HUES6 (cell line): ENCODE measurements around the gene ADGRL1.
"Not testable (repeated sequence)": the region's sequence is repeated elsewhere in the genome, so short reads cannot be mapped to it uniquely, and the experiment has no call there.

Experiments used
- H3K27ac ChIP-seq: 2 replicates; pipeline ENCODE4 v1.7.0; 2013; ENCODE audit warnings: low read depth, mild to moderate bottlenecking, low read length, inconsistent platforms
- H3K27me3 ChIP-seq: 2 replicates; pipeline ENCODE4 v1.6.1; 2013; ENCODE audit warnings: low read length; ENCODE audit not compliant: control insufficient read depth, insufficient read depth
- H3K36me3 ChIP-seq: 2 replicates; pipeline ENCODE4 v1.6.1; 2013; ENCODE audit warnings: low read length; ENCODE audit not compliant: control insufficient read depth, insufficient read depth
- H3K4me1 ChIP-seq: 2 replicates; pipeline ENCODE4 v1.6.1; 2013; ENCODE audit warnings: low read length; ENCODE audit not compliant: control insufficient read depth, insufficient read depth
- H3K4me3 ChIP-seq: 2 replicates; pipeline ENCODE4 v1.5.1; 2013; ENCODE audit warnings: low read depth, low read length
- H3K9ac ChIP-seq: one replicate; pipeline ENCODE4 v1.6.1; 2013; ENCODE audit warnings: mild to moderate bottlenecking, low read length
- H3K9me3 ChIP-seq: 2 replicates; pipeline ENCODE4 v1.6.1; 2013; ENCODE audit warnings: low read depth, low read length; ENCODE audit not compliant: control insufficient read depth, insufficient read depth

The ADGRL1 gene

GRCh38 chr19:14201481-14201880 is 4.5 kb downstream of the ADGRL1 start:
- not testable (repeated sequence) for H3K9me3 ChIP-seq, H3K27me3 ChIP-seq, H3K36me3 ChIP-seq, H3K4me3 ChIP-seq, H3K9ac ChIP-seq, H3K27ac ChIP-seq
- peaks cover 12% of the 10 kb centered on the region; the same call in 1 of the 2 replicates for H3K4me1 ChIP-seq

- peaks cover 12% of the 10 kb centered on the region; the same call in 1 of the 2 replicates for H3K4me1 ChIP-seq
- not testable (repeated sequence) for H3K27ac ChIP-seq, H3K9ac ChIP-seq, H3K27me3 ChIP-seq, H3K9me3 ChIP-seq, H3K36me3 ChIP-seq, H3K4me3 ChIP-seq
Observed at GRCh38 chr19:14200147-14200841, 5.7 kb downstream of the ADGRL1 start.

- no peaks in the 10 kb centered on the region for H3K9me3 ChIP-seq
- no peak overlapping the region for H3K9ac ChIP-seq
- H3K27me3 ChIP-seq = no peaks in the 10 kb centered on the region
- H3K4me1 ChIP-seq = peaks cover 7% of the 10 kb centered on the region; the same call in 1 of the 2 replicates
- no peak overlapping the region for H3K4me3 ChIP-seq
- no peak overlapping the region for H3K27ac ChIP-seq
- no peaks in the 10 kb centered on the region for H3K36me3 ChIP-seq
Observed at GRCh38 chr19:14198384-14199376, 7.3 kb downstream of the ADGRL1 start.

- H3K9me3 ChIP-seq = no peaks in the 10 kb centered on the region
- no peaks in the 10 kb centered on the region for H3K27me3 ChIP-seq
- H3K27ac ChIP-seq = no peak overlapping the region
- H3K9ac ChIP-seq = no peak overlapping the region
- 0 out of 2 replicates have a peak, but pooled peaks cover 6% of the 10 kb centered on the region for H3K4me1 ChIP-seq
- H3K36me3 ChIP-seq = no peaks in the 10 kb centered on the region
- no peak overlapping the region for H3K4me3 ChIP-seq
Observed at GRCh38 chr19:14197882-14198281, 8.1 kb downstream of the ADGRL1 start.

- not testable (repeated sequence) for H3K27ac ChIP-seq, H3K9me3 ChIP-seq, H3K4me1 ChIP-seq, H3K36me3 ChIP-seq, H3K9ac ChIP-seq, H3K27me3 ChIP-seq, H3K4me3 ChIP-seq
Observed at GRCh38 chr19:14197288-14197687, 8.7 kb downstream of the ADGRL1 start.

GRCh38 chr19:14196105-14196504 is 9.9 kb downstream of the ADGRL1 start:
- not testable (repeated sequence) for H3K4me1 ChIP-seq, H3K9me3 ChIP-seq, H3K27me3 ChIP-seq, H3K9ac ChIP-seq, H3K27ac ChIP-seq, H3K36me3 ChIP-seq, H3K4me3 ChIP-seq

- not testable (repeated sequence) for H3K27ac ChIP-seq, H3K9ac ChIP-seq
Observed at GRCh38 chr19:14195216-14195615, 10.8 kb downstream of the ADGRL1 start.

GRCh38 chr19:14189415-14189814 is 16.6 kb downstream of the ADGRL1 start:
- Histone ChIP-seq H3K4me1 (no peaks in the 10 kb centered on the region), H3K27ac (no peak overlapping the region), H3K4me3 (no peak overlapping the region), H3K36me3 (no peaks in the 10 kb centered on the region), H3K9me3 (no peaks in the 10 kb centered on the region), H3K27me3 (no peaks in the 10 kb centered on the region), H3K9ac (no peak overlapping the region)

More at GRCh38 chr19:14195216-14195615, 10.8 kb downstream of the ADGRL1 start:
- not testable (repeated sequence) for H3K4me1 ChIP-seq, H3K27me3 ChIP-seq, H3K9me3 ChIP-seq, H3K4me3 ChIP-seq, H3K36me3 ChIP-seq

GRCh38 chr19:14188086-14188485 is 17.9 kb downstream of the ADGRL1 start:
- not testable (repeated sequence) for H3K27ac ChIP-seq, H3K4me1 ChIP-seq, H3K9ac ChIP-seq, H3K4me3 ChIP-seq, H3K27me3 ChIP-seq, H3K36me3 ChIP-seq, H3K9me3 ChIP-seq

- no peaks in the 10 kb centered on the region for H3K4me1 ChIP-seq
- H3K9me3 ChIP-seq = no peaks in the 10 kb centered on the region
- no peaks in the 10 kb centered on the region for H3K27me3 ChIP-seq
- H3K4me3 ChIP-seq = no peak overlapping the region
- no peak overlapping the region for H3K9ac ChIP-seq
- H3K36me3 ChIP-seq = no peaks in the 10 kb centered on the region; the same call in 1 of the 2 replicates
- H3K27ac ChIP-seq = no peak overlapping the region
Observed at GRCh38 chr19:14187561-14187960, 18.4 kb downstream of the ADGRL1 start.

- not testable (repeated sequence) for H3K9me3 ChIP-seq, H3K9ac ChIP-seq, H3K36me3 ChIP-seq, H3K27me3 ChIP-seq, H3K4me3 ChIP-seq, H3K27ac ChIP-seq, H3K4me1 ChIP-seq
Observed at GRCh38 chr19:14186684-14187083, 19.3 kb downstream of the ADGRL1 start.
